HG02885 (cell line): ENCODE results near the gene BLM.
"Not testable (repeated sequence)": the region's sequence is repeated elsewhere in the genome, so short reads cannot be mapped to it uniquely, and the experiment has no call there.

Experiments used
- ATAC-seq: cut with Tn5 transposase; IDR thresholded peaks from one replicate; pipeline ENCODE4 v1.9.1; 2021; ENCODE audit warnings: mild to moderate bottlenecking; ENCODE audit not compliant: unreplicated experiment, poor library complexity

The BLM gene

DNA sequence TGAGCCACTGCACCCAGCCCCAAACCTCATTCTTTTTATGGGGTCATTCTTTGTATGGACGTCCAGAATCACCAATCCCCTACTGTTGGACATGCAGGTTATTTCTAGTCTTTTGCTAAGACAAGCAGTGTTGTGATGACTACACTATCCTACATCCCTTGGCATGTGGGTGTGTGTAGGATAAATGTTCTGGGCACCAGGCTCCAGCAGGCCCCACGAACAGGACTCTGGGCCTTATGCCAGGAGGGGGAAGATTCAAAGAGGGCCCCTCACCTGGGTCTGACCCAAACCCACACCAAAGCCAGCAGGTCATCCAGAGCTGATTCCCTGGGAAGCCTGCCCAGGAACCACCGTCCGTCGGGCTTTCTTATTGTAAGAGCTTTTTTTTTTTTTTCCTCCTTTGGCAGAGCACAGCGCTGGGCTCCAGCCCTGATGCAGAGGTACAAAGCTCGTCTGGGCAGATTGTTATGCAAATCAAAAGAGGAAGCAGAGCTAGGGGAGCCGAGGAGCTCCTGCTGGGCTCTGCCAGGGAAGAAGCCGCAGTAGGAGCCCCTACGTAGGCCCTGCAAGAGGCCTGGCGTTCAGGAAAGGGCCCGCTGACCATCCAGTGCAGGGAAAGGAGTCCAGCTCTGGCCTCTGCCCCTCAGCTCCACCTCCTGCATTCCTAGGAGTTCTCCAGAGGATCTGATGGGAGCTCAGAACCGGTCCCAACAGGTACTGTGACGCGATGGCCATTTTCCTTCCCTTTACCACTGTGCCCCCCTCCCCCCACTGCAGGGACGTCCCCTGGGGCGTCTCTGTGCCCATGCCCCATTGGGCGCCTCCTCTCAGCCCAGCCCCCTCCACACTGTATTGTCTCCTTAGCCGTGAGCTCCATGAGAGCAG, 122.3 kb downstream of the BLM start:
- ATAC-seq: peak; percentile 82

DNA sequence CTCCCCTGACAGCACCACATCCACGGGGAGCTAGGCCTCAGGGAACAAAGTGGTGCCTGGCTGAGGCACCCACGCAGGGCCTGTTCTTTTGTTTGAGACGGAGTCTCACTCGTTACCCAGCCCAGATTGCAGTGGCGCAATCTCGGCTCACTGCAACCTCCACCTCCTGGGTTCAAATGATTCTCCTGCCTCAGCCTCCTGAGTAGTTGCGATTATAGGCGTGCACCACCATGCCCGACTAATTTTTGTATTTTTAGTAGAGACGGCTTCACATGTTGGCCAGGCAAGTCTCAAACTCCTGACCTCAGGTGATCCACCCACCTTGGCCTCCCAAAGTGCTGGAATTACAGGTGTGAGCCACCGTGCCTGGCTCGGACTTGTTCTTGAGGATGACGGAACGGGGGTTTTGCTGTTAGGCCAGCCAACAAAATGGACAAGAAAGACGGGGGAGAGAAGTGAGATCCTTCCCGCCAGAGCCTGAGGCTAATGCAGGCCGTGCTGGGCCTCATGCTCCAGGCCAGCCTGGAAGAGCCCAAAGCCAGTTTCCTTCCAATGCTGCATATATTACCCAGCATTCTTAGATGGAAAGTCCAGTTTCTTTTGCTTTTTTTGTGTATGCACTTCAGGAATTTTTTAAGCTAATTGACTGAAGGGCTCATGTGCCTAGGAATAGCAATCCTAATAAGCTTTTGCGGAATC, 123.2 kb downstream of the BLM start:
- no peak for ATAC-seq

DNA sequence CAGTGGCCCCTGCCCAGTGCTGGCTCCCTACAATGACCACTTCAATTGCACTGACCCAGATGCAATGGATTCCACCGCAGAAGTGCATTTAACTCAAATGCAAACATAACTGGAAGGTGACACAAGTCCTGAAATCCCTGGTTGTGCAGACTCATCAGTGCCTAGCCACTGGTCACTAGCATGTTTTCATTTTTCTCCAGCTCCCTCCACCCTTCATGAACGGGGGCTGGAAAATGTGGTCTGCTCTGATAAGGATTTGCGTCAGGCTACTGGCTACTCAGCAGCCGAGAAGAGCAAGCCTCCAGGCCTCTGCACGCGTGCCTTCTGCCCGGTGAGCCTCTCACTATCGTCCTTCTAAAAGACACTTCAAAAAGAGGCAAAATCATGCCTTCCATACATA, 123.8 kb downstream of the BLM start:
- ATAC-seq: no peak

DNA sequence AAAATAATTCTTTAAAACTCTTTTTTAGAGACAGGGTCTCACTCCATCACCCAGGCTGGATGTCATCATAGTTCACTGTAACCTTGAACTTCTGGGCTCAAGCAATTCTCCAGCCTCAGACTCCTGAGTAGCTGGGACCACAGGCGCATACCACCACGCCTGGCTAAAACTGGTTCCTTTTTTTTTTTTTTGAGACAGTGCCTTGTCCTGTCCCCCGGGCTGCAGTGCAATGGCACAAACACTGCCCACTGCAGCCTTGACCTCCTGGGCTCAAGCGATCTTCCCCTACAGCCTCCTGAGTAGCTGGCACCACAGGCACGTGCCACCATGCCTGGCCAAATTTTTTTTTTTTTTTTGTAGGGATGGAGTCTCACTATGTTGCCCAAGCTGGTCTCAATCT, 127.5 kb downstream of the BLM start:
- no peak for ATAC-seq

DNA sequence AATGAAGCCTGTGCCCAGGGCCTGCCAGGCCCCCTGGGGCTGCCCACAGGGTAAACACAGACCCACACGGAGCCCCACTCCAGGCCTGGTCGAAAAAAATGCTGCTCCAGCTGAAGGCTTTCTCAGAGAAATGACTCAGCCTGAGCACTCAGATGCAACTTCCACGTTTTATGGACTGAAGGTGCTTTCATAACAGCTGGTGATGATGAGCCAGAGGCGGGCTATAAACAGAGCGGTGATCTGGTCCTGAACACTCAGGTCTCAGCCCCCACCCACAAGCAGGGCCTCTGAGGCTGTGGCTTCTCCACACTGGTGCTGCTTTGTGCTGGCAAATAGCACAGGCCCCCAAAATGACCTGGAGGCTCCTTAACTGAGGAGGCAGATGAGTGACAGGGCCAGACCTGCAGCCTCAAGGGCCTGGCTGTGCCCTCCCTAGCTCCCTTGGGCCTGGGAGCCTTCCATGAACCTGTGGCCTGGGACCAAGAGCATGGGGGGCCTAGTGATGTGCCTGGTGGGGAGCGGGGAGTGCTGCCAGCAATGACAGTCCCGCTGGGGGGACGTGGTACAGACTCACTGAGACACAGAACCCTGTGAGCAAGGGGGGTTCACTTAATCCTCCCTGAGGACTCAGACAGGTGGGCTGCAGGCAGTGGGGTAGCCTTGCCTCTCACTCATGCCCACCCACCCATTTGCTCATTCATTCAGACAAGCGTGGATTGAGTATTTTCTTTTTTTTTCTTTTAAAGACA, 128.2 kb downstream of the BLM start:
- ATAC-seq: peak; percentile 68

DNA sequence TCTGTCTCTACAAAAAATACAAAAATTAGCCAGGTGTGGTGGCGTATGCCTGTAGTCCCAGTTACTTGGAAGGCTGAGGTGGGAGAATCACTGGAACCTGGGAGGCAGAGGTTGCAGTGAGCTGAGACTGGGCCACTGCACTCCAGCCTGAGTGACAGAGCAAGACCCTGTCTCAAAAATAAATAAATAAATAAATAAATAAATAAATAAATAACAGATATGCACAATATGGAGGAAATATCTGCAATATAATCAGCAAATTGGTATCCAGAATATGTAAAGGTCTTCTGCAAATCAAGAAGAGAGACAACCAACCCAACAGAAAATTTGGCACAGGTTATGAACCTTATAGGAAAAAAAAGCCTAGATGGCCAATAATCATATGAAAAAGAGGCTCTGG, 132.3 kb downstream of the BLM start:
- not testable (repeated sequence) for ATAC-seq

DNA sequence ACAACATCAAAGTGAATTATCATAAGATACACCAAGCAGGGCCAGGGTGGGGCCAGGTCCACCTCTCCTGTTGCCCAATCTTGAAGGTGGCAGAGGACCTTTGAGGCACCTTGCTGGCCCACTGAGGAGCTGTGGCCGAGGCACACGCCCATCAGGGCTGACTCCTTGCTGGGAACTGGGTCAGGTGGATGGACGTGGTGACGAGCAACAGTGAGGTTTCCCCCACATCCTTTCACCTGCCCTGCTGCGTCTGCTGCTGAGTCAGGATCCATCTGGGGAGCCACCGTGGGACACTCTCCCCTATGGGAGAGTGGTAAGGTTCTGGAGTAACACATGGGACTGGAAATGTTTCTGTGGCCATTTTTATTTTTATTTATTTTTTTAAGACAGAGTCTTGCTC, 134.0 kb downstream of the BLM start:
- ATAC-seq: no peak

DNA sequence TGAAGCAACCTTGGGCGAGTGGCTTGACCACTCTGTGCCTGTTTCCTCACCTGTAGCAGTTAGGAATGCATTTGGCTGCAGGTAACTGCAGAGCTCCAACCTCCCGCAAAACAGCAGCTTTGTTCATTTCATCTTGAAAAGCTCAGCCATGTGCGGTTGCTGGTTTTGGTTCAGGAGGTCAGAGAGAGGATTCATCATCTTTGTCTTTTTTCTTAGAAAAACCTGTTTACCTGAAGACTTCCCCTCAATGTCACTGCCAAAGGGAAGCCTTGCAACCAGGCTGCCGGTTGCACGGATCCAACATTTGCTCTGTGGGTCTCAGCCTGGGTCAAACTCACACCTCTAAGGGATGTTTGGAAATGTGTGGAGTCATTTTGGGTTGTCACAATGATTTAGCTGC, 134.8 kb downstream of the BLM start:
- no peak for ATAC-seq

DNA sequence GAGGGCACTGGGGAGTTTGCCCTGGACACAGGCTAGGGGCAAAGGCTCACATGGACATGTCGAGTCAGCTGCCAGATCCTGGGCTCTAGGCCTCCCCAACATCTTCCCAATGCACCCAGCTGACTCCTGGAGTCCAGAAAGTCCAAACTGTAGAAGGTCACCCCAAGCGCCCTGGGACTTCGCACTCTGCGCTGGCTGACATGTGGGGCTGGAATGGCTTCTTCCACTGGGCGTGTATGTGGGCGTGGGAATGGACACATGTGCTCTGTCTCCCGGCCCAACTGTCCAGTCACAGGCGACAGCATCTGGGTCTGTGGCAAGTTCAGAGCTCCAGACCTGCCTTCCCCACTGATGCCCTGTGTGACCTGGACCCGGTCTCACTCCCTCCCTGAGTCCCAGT, 138.0 kb downstream of the BLM start:
- ATAC-seq: no peak

DNA sequence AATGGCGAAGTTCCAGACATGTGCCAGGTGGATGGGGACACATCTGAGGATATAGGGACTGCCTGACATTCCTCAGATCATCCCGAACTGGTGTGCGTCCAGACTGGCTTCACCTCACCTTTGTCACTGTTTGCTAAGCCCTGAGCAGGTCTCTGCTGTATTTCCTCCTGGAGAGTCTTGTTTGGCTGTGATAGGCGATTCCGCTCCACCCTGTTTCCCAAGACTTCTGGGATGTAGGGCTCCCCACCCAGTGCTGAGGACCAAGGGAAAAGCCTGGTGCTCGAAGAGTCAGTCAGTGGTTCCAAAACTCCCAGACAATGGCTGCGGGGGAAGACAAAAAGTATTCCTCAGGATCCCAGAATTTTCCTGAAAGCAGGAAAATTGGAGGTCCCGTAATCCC, 140.2 kb downstream of the BLM start:
- ATAC-seq: no peak

DNA sequence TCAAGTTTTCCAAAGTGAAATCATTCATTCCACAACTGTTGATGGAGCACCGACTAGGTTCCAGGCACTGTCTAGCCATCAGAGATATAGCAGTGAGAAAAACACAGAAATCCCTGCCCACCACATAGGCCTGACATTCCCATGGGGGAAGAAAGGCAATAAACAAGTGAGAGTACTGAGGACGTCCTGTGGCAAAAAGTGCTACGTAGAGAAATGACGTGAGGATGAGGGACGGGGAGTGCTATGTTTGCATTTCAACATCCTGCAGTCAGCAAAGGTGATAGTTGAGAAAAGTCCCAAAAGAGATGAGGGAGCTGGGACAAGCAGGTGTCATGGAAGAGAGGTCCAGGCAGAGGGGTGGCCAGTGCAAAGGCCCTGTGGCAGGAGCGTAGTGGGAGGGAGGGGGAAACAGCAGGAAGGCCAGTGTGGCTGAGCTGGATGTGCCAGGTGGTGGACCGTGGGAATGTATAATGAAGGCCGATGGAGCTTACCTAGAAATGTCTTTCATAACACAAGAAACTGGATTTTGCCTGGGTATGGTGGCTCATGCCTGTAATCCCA, 140.8 kb downstream of the BLM start:
- ATAC-seq: no peak

DNA sequence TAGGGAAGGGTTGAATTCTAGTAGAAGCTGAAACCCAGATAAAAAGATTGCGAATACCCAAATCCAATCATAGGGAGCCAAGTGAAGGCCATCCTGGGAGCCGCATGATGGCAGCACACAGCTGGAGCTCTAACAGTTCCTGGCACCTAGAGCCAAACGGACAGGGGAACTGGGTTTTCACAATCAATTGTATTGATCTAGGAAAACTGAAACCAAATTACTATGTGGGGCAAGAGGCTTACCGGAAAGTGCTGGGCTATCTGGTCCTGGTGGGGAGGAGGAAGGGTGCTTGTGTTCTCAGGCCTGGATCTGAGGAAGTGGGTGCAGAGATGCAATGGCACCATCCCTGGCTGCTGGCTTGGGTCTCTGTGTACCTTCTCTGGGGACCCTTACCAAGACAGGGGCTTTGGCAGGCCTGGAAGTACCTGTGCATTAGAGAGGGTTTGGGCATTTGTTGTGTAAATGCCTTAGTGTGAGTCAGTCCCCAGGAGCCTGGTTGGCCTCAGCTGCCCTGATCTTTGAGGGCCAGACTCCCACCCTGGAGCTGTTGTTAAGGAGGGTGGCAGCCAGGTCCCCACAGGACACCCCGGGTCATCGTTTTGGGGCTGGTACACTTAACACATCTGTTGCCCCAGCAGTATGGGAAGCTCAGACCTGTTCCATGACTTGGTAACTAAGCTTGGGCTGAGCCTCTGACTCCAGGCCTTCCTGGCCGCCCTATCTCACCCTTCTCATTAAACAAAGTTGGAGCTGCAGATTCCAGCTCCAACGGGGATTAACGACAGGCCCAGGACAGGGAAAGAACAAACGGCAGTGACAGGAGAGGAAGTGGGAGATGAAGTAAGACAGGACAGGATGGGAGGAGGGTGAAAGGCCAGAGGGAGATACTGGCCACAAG, 142.3 kb downstream of the BLM start:
- no peak for ATAC-seq

DNA sequence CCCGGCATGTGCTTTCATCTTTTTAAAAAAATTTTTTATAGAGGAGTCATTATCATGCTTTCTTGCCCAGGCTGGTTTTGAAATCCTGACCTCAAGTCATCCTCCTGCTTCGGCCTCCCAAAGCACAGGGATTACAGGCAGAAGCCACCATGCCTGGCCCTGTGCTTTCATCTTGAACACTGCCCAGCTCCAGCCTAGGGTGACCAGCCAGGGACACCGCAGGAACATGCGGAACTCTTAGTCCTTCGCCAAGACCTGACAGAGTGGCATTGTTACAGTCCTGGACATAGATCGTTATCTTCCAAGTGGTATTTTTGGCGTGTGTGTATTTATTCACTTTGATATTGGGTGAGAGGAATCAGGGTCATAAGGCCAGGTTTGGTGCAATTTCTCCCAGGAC, 143.3 kb downstream of the BLM start:
- no peak for ATAC-seq

DNA sequence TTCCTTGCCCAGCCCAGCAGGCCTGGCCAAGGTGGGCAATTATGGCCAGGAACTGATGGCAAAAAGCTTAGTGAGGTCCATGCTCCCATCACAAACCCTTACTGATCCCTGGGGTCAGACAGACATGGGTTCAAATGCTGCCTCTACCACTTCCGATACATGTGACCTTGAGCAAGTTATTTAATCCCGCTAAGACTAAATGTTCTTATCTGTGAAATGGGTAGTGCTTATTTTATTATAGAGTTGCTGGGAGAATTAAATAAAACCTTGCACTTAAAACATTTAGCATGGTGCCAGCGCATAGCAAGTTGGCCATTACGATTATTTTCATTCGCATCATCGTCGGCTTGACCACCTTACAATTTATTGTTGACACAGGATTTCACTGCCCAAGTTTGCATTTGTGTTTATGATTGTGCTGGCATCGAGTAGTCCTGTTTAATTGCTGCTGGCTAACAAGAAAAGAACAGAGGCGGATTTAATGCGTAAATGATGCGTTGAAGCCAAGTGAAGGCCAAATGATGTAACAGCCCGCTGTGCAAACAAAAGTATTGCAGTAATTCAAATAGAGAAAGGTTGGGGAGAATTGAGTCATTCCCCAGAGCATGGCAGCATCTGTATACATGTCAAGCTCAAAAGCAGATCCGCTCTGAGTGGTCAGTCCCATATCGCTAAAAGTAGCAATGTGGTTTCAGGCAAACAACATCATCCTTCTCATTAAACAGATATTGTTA, 144.0 kb downstream of the BLM start:
- ATAC-seq: no peak

DNA sequence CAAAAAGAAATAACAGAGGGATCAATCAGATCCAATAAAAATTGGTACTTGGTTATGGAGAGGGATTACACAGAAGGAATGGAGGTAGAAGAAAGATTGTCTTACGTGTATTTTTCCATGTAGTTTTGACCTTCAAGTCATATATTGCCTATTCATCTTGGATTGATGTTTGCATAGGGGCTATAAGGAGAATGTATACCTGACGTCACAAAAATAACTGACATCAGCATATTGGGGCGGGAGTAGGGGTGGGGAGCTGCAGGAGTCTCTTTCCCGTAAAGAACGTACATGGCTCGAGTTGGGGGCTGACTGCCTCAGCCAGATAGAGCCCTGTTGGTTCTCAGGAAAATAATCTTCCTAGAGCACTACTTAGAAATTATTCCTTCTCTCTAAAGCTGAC, 145.3 kb downstream of the BLM start:
- no peak for ATAC-seq

DNA sequence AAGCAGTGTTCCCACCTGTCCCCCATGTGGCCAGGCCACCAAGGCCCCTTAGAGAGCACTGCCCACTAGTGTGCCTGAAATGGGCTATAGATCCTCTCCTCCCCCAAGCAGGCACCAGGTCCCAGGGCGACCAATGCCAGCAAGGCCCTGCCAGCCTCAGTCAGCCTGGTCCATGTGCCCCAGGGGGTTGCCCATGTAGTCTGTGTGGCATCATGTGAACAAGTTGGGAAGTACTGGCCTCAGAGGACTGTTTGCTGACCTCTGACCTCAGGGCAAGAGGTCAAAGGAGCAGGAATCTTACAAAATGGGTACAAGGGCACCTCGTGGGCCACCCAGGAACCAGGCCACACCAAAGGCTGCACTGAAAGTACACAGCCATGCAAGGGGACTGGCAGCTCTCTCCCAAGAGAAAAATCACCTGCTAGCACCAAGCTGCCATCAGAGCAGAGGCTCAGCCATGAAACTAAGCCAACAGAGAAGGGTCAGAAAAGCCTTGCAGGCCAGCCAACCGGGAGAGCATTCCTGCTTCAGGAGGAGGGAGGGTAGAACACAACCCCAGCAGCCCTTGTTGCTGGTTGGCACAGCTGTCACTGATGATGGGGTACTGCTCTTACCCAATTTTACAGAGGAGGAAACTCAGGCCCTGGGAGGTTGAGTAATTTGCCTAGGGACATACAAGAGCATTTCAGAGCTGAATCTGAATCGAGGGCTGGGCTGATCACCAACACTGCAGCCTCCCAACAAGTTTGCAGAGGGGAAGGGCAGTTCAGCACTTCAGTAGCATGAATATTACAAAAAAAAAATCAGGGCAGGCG, 146.0 kb downstream of the BLM start:
- ATAC-seq: no peak

DNA sequence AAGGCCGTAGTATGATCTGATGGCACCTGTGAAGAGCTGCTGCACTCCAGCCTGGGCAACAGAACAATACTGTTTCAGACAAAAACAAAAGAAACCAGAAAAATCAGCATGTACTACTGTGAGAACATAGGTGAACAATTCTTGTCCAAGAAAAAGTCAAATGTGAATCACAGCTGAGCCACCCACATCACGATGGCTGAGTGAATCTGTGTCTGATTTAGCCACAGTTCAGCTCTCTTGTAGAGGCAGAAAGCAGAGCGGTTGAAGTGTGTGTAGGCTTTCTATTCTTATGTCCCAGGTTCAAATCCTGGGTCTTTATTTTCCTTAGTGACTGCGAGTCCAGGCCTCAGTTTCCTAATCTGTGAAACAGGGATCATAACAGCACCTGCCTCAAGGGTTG, 146.8 kb downstream of the BLM start:
- no peak for ATAC-seq

DNA sequence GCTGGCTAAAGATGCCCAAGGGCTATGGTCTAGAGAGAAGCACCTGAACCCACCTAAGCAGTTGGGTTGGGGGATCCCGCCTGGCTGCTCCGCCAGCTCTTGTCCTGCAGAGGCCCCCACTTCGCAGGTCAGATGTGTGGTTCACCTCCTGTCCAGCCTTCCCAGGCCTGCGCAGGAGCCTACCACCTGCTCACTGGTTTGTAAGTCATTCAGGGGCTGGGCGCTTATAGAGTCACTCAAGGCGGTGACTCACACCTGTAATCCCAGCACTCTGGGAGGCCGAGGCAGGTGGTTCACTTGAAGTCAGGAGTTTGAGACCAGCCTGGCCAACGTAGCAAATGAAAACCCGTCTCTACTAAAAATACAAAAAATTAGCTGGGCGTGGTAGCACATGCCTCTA, 147.4 kb downstream of the BLM start:
- ATAC-seq: no peak
